GM21723 (cell line): ENCODE data around the gene NEGR1.
A peak's percentile ranks its signal among the peaks of the same experiment; 100 is the strongest.

Source experiments
- ATAC-seq: cut with Tn5 transposase; IDR thresholded peaks from one replicate; pipeline ENCODE4 v1.9.1; 2021; ENCODE audit warnings: mild to moderate bottlenecking, moderate library complexity; ENCODE audit not compliant: unreplicated experiment

Gene NEGR1

DNA sequence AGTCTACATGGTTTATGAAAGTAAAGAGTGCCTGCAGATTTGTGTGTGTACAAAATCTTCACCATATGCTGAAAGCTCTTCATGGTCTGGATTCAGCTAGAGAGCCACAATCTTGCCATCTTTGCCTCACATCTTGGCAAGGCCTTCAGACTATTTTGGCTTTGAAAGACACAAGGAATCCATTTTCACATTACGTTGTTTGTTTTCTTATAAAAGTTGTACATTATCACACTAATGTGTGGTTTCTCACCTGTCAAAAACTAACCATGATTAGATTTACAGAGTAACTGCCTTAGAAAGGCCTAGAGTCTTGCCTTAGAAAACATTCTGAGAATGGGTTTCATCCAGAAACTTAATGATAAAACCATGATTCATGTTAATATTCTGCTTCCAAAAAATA lies 494.6 kb downstream of the NEGR1 start:
- ATAC-seq = no peak

DNA sequence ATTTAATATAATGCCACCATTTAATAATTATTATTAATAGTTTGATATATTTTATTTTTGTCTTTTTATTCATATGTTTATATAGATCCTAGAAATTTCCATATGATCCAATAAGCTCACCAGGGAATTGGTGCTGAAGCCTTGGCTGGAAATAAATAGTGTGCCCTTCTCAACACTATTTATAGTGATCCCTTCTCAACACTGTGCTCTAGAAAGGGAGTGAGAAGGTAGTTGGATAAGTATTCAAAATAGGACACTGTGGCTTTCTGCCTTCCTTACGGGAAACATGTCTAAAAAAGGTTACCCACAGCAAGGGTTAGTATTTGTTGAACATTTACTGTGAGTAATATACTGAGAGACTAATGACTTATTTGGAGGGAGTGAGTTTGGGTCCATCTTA lies 496.1 kb downstream of the NEGR1 start:
- ATAC-seq = no peak

DNA sequence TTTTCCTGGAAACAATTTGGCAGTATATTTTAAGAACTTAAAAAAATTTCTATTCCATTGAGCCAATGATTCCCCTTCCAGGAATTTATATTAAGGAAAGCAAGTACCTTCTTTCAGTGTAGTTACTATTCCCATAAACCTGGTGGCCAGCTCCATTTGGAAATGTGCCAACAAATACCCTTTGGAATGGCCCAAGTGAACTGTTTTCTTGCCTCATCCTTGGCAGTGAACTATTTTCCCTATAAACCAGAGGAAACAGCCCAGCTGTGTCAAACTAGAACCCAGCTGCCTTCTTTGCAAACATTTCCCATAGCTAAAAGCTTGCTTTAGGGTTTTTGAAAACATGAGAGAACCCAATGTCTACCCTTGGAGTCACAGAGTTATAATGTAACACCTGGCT lies 496.9 kb downstream of the NEGR1 start:
- no peak for ATAC-seq

GRCh38 chr1:71785000-71785399 lies 497.3 kb downstream of the NEGR1 start:
- ATAC-seq = no peak

DNA sequence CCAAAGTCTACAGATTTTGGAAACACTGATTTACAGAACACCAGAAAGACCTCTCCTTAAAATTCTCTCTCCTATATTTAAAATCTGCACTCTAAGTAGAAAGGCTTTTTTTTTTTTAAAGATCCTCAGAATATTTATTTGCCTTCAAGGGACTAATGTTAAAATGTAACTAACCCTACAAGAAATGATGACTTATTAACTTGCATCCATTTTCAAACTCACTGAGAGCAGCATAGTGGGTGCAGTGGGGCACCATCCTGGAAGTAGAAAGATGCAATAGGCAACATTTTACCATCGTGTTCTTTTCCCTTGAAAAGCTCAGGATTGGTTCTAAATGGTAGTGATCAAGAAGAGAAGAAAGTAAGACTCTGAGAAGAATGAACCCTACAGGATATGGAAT lies 498.1 kb downstream of the NEGR1 start:
- ATAC-seq = no peak

- no peak for ATAC-seq
These were observed 499.3 kb downstream of the NEGR1 start for GRCh38 chr1:71783071-71783470.

GRCh38 chr1:71781450-71781849 lies 500.9 kb downstream of the NEGR1 start:
- ATAC-seq = no peak

- peak; percentile 66 for ATAC-seq
These were observed 501.7 kb downstream of the NEGR1 start for GRCh38 chr1:71780681-71781080.

- ATAC-seq = no peak
These were observed 503.4 kb downstream of the NEGR1 start for GRCh38 chr1:71778940-71779339.

DNA sequence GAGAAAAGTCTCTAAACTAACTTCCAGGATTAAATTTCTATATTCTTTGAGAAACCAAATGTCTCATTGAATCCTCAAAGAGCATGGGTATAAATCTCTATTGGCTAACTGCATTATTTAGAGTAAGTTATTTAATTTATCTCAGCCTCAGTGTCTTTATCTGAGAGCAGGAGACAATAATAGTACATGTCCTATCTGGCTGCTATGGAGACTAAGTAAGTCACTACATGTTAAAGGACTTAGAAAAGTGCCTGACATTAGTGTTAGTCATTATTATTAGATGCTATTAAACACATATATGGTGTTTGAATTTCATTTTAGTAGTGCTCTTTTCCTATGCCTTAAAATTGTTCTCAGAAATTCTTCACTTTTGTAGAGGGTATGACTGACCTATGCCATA lies 505.2 kb downstream of the NEGR1 start:
- ATAC-seq = no peak

DNA sequence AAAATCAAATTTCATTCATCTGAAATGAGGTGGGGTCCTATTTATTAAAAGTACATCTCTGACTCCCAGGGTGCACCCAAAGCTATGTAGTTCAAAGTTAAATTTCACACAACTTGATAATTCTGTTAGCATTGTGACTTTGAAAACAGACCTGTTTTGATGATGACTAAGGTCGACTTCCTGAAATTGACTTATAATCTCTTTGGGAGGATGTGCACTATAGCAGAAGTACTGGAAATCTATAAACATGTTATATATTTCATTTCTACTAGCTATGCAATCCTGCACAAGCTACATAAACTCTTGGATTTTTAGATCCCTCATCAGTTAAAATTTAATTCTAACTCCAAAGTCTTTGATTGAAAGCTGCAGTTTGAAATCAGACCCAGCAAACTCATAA lies 507.6 kb downstream of the NEGR1 start:
- no peak for ATAC-seq

GRCh38 chr1:71770121-71770520 lies 512.2 kb downstream of the NEGR1 start:
- ATAC-seq = no peak

DNA sequence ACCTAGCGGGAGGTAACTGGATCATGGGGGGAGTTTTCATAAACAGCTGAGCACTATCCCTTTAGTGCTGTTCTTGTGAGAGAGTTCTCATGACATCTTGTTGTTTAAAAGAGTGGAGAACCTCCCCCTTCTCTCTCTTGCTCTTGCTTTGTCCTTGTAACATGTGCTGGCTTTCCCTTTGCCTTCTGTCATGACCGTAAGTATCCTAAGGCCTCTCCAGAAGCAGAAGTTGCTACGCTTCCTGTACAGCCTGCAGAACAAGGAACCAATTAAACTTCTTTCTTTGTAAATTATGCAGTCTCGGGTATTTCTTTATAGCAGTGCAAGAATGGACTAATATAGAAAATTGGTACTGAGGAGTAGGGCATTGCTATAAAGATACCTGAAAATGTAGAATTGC lies 515.6 kb downstream of the NEGR1 start:
- ATAC-seq = no peak

GRCh38 chr1:71762514-71763255 lies 519.7 kb downstream of the NEGR1 start:
- no peak for ATAC-seq

DNA sequence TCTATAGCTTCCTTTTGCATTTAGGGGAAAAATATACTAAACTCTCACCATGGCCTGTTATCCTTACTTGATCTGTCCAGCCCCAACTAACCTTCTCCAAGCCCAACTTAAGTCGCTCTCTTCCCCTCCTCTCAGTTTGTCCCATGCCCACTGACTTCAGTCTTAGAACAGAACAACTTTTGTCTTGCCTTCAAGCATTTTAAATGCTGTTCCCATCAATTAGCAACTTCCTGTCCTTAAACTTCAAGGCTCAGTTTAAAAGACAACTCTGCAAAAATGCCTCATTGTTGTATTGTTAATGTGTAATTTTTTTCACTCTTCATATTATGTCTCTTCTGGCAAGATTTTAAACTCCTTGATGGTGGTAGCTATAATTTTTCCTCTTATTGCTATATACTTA lies 526.9 kb downstream of the NEGR1 start:
- ATAC-seq = no peak

DNA sequence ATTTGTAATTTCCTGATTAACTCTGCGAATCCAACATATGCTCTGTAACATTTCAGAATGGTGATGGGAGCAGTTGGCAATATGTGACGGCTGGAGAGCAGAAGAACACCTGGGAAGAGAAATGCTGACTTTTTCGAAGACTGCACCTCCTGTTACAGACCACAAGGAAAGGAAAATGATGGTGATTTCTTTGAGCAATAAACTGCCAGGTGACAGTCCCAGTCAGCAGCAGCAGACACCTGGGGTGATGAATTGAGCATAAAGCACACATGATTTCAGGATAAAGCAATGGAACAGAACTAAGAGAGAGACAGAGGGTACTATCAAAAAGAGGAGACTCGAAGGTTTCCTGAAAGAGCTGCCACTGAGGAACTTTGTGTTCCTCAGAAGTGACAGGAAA lies 528.6 kb downstream of the NEGR1 start:
- ATAC-seq = no peak

DNA sequence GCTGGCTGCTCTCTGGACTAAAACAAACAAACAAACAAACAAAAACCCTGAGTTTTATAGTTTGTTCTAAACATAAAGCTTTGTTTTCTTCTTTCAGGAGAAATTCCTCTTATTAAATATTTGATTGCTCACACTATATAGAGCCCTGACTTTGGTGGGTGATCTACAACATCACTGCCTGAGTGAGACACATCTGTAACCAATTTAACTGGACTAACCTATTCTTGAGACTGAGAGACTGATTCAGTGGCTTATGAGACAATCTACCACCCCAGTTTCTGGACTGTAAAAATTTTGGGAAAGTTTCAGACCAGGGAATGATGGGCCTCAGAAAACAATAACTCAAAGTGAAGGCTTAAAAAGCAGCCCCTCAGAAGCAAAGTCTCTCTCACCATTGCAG lies 537.0 kb downstream of the NEGR1 start:
- ATAC-seq = no peak

DNA sequence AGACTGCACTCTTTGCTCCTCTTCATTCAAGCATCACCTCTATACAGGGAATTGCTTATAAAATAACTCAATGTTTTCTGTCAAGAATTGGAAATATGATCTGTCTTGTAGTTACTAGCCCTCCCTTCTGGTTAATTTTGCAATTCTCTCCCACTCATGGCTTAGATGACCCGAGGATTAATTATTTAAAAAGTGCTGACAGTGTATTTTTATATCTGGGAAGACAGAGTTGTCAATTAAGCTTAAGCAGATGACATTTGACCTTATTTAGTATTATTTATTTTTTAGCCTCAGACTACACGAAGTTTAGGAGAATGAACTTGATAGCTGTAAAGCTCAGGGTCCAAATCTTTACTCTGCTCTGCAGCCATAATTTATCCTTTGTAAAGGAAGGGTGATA lies 538.5 kb downstream of the NEGR1 start:
- no peak for ATAC-seq

- no peak for ATAC-seq
These were observed 543.4 kb downstream of the NEGR1 start for GRCh38 chr1:71738910-71739309.

- ATAC-seq = no peak
These were observed 544.1 kb downstream of the NEGR1 start for GRCh38 chr1:71738256-71738655.

- ATAC-seq = no peak
These were observed 544.6 kb downstream of the NEGR1 start for GRCh38 chr1:71737768-71738167.

GRCh38 chr1:71733121-71733520 lies 549.2 kb downstream of the NEGR1 start:
- ATAC-seq = no peak

DNA sequence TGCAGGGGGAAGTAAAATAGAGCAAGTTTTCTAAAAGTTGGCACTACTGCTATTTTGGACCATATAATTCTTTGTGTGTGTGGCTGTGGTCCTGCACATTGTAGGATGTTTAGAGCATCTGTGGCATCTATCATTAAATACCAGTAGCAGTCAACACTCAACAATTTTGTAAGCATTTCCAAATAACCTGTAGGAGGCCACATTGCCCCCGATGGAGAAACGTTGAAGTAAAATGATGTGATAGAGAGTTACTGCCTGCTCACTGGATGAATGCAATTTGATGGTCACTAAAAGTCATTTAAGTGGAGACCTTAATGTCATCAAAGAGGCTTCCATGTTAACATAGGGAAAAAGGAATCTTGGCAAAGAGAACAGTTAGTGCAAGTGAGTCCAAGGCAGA lies 560.8 kb downstream of the NEGR1 start:
- ATAC-seq = no peak
